ENCODE measurements around the gene SNRNP200.

GRCh38 chr2:96291751-96292150 is 13.6 kb downstream of the SNRNP200 start:
- TF ChIP-seq CTCF (IDR thresholded peaks at IDR 0.05): no peak
- no peak for TF ChIP-seq POLR2A (IDR thresholded peaks at IDR 0.05)
